GM12878 (cell line): ENCODE measurements around the gene CTNNA2. TPM values are rescaled to one million over a fixed set of nuclear protein-coding genes. Genes with fewer than 3 reads are reported as not detected.

Experiments used
- ATAC-seq: fragments of 200-7000 bp; cut with Tn5 transposase; 3 replicates; pipeline ENCODE4 v1.9.1; 2020; ENCODE audit warnings: mild to moderate bottlenecking, moderate library complexity
- BruUV-seq: library from RNA; stranded (reverse); fragments of 400-500 nt; replicated peaks from 2 replicates; lab custom pipeline; 2021; lab: Mats Ljungman, UMichigan
- CTCF ChIA-PET: fragments of 300-600 bp; sonication (Branson Sonifier 250); formaldehyde crosslinking; extraction: SDS; loops from one replicate; lab custom pipeline; 2021; ENCODE audit warnings: inconsistent platforms; lab: Yijun Ruan, JAX
- POLR2A ChIA-PET: fragments of 350-600 bp; formaldehyde crosslinking; extraction: SDS; loops from one replicate; lab custom pipeline; 2021; ENCODE audit warnings: inconsistent platforms; lab: Charles Lee
- RAD21 ChIA-PET: fragments of 300-600 bp; sonication (Branson Sonifier 250); formaldehyde crosslinking; loops from one replicate; lab custom pipeline; 2023; ENCODE audit warnings: antibody characterized with exemption; ENCODE audit not compliant: unreplicated experiment; lab: Charles Lee
- SMC1A ChIA-PET: fragments of 300-600 bp; sonication (Branson Sonifier 250); formaldehyde crosslinking; loops from one replicate; lab custom pipeline; 2023; ENCODE audit not compliant: unreplicated experiment, uncharacterized antibody; lab: Charles Lee
- DNase-seq: peaks from one replicate; pipeline ENCODE4 v3.0.0-alpha.2; 2011; ENCODE audit warnings: low read depth, low spot score
- FAIRE-seq: peaks from 3 replicates; lab custom pipeline; 2011; peaks lifted over from hg19 to GRCh38; lab: Jason Lieb, UNC
- H2AFZ ChIP-seq: 2 replicates; pipeline ENCODE4 v1.6.0; 2011; ENCODE audit warnings: low read depth, low read length, control low read depth; ENCODE audit not compliant: control insufficient read depth
- H3K27ac ChIP-seq: 2 replicates; pipeline ENCODE4 v1.5.1; 2011; ENCODE audit warnings: control low read depth; ENCODE audit not compliant: control insufficient read depth, insufficient read depth
- H3K27me3 ChIP-seq, 2 experiments: replicated peaks in 1 of 2; 2 replicates each; pipeline versions ENCODE4 v1.6.0 to v1.6.1; 2011; ENCODE audit warnings: low read length in 1 of 2; ENCODE audit not compliant: control insufficient read depth in 2 of 2, insufficient read depth in 2 of 2
- H3K36me3 ChIP-seq, 2 experiments: 2 replicates each; pipeline ENCODE4 v1.5.1; 2011; ENCODE audit warnings: low read length in 1 of 2; ENCODE audit not compliant: control insufficient read depth in 2 of 2, insufficient read depth in 2 of 2
- H3K4me1 ChIP-seq: 2 replicates; pipeline ENCODE4 v1.6.1; 2011; ENCODE audit warnings: mild to moderate bottlenecking, low read length, moderate library complexity, mixed read lengths; ENCODE audit not compliant: control insufficient read depth, insufficient read depth
- H3K4me2 ChIP-seq: 2 replicates; pipeline ENCODE4 v1.6.0; 2011; ENCODE audit warnings: control low read depth; ENCODE audit not compliant: control insufficient read depth, insufficient read depth
- H3K4me3 ChIP-seq: fragments of 200-600 bp; sonication (generic); 2 replicates; pipeline ENCODE4 v1.5.1; 2016
- H3K79me2 ChIP-seq: 2 replicates; pipeline ENCODE4 v1.6.0; 2011; ENCODE audit warnings: low read length; ENCODE audit not compliant: control insufficient read depth, insufficient read depth
- H3K9ac ChIP-seq: 2 replicates; pipeline ENCODE4 v1.8.0; 2011; ENCODE audit warnings: low read length, control low read depth, mixed read lengths; ENCODE audit not compliant: control insufficient read depth, insufficient read depth
- H3K9me3 ChIP-seq: replicated peaks from 3 replicates; pipeline ENCODE4 v1.5.1; 2011; ENCODE audit warnings: mild to moderate bottlenecking, low read length; ENCODE audit not compliant: control insufficient read depth, insufficient read depth
- H4K20me1 ChIP-seq: 2 replicates; pipeline ENCODE4 v1.6.0; 2011; ENCODE audit not compliant: control insufficient read depth, insufficient read depth
- EGR1 ChIP-seq, 2 experiments: IDR thresholded peaks; 1 replicate in 1 of 2; 2 replicates in 1 of 2; pipeline ENCODE4 v1.6.1; 2011 to 2012; ENCODE audit warnings: low read depth in 2 of 2, low read length in 2 of 2, borderline replicate concordance in 1 of 2, mild to moderate bottlenecking in 1 of 2, moderate library complexity in 1 of 2
- GABPA ChIP-seq: IDR thresholded peaks from 2 replicates; pipeline ENCODE4 v1.6.1; 2014; ENCODE audit warnings: antibody characterized with exemption, low read depth, mild to moderate bottlenecking, inconsistent platforms
- HDGF ChIP-seq: fragments of 450-650 bp; IDR thresholded peaks from 2 replicates; pipeline ENCODE4 v1.6.1; 2016; ENCODE audit warnings: antibody characterized with exemption
- IRF3 ChIP-seq: fragments of 450-650 bp; IDR thresholded peaks from 2 replicates; pipeline ENCODE4 v1.6.1; 2014; ENCODE audit warnings: mild to moderate bottlenecking
- IRF4 ChIP-seq: IDR thresholded peaks from 2 replicates; pipeline ENCODE4 v1.6.1; 2011; ENCODE audit warnings: low read depth, low read length
- MTA2 ChIP-seq: fragments of 450-650 bp; IDR thresholded peaks from 2 replicates; pipeline ENCODE4 v1.6.1; 2016; ENCODE audit warnings: low read depth, mild to moderate bottlenecking, moderate library complexity
- NFIC ChIP-seq: IDR thresholded peaks from 2 replicates; pipeline ENCODE4 v1.6.1; 2012; ENCODE audit warnings: low read depth, mild to moderate bottlenecking, inconsistent platforms, low read length, moderate library complexity
- NKRF ChIP-seq: fragments of 450-650 bp; conservative IDR thresholded peaks from 2 replicates; pipeline ENCODE4 v1.6.1; 2017; ENCODE audit warnings: mild to moderate bottlenecking, moderate library complexity
- PAX5 ChIP-seq: IDR thresholded peaks from 2 replicates; pipeline ENCODE4 v1.6.1; 2011; ENCODE audit warnings: low read depth, low read length, borderline replicate concordance
- POU2F2 ChIP-seq: IDR thresholded peaks from 3 replicates; pipeline ENCODE4 v1.6.1; 2011; ENCODE audit warnings: low read depth, mild to moderate bottlenecking, low read length, borderline replicate concordance
- TCF7 ChIP-seq: IDR thresholded peaks from 2 replicates; pipeline ENCODE4 v1.6.1; 2014; ENCODE audit warnings: antibody characterized with exemption, borderline replicate concordance
- WGBS: methylation state at CpG from one replicate; pipeline ENCODE4 v1.1.6; 2016; ENCODE audit warnings: low lambda C conversion rate; ENCODE audit not compliant: insufficient replicate concordance, insufficient coverage; ENCODE audit errors: missing lambda C conversion rate; 5-methylcytosine and 5-hydroxymethylcytosine counted together
- in situ Hi-C: fragments of 300-500 bp; cut with MboI; formaldehyde crosslinking; loops from 9 replicates; pipeline ENCODE4 v1.14.3; 2018; ENCODE audit warnings: mixed read lengths
- intact Hi-C: fragments of 100-400 bp; cut with micrococcal nuclease; formaldehyde crosslinking; loops from one replicate; pipeline ENCODE4 v1.14.2; 2022; ENCODE audit not compliant: unreplicated experiment
- polyA plus RNA-seq, 11 experiments: library from polyadenylated mRNA; depleted of rRNA in 4 of 11; unstranded in 6 of 11; stranded (reverse) in 5 of 11; fragments of >200 nt; fragmentation: Nextera tagmentation in 4 of 11; fragmentation: Illumina TruSeq in 1 of 11; extraction: Ambion mirVana in 4 of 11; extraction: Trizol in 1 of 11; gene quantifications; 1 replicate in 1 of 11; 2 replicates in 10 of 11; pipeline versions ENCODE4 v1.2.1 to v1.2.3, GENCODE V29; 2011 to 2016; ENCODE audit warnings: inconsistent platforms in 2 of 11, missing spikeins in 2 of 11, low read depth in 1 of 11
- total RNA-seq, 4 experiments: library from RNA; depleted of rRNA in 3 of 4; stranded (reverse); fragments of >200 nt in 3 of 4; fragmentation: Illumina TruSeq in 1 of 4; extraction: Trizol in 1 of 4; gene quantifications; 2 replicates each; pipeline versions ENCODE4 v1.2.1 to v1.2.3, GENCODE V29; 2013 to 2021

Gene CTNNA2
- total and polyA plus RNA-seq, 10 of the 15 experiments (the other 5 are each of a cell fraction or from before 2014, with no cell fraction given), result 2.4 to 36.2 (median 6.6) TPM

- TF ChIP-seq NKRF, result no peak
- TF ChIP-seq GABPA, result no peak
Measured at GRCh38 chr2:80035749-80036285, 523.0 kb downstream of the CTNNA2 start (continued).

GRCh38 chr2:80037310-80037709, 524.5 kb downstream of the CTNNA2 start:
- DNase-seq (no peak), FAIRE-seq (no peak)
- no TSS peak for BruUV-seq

More at GRCh38 chr2:80037310-80037709, 524.5 kb downstream of the CTNNA2 start:
- ChIA-PET SMC1A (no interaction called here), CTCF (interaction anchor here (1.2 kb wide), 1 partner anchor 15 kb away, joined by 3 read pairs; no protein-coding TSS in a partner anchor), RAD21 (no interaction called here), POLR2A (no interaction called here)
- no peaks in the 10 kb centered on the region for H3K9me3 ChIP-seq
- no peak overlapping the region for H2AFZ ChIP-seq
- in situ Hi-C loops (no loop called here), intact Hi-C loops (no loop called here)
- H3K9ac ChIP-seq, result no peak overlapping the region
- H3K4me3 ChIP-seq, result no peak overlapping the region
- 9% methylated on average over 4 of the region's 4 CpGs for WGBS
- H3K4me1 ChIP-seq, result no peaks in the 10 kb centered on the region
- H3K36me3 ChIP-seq, result no peaks in the 10 kb centered on the region
- no peak overlapping the region for H3K27ac ChIP-seq
- no peak for TF ChIP-seq EGR1 (IDR thresholded peaks at IDR 0.05; ENCODE audit: borderline replicate concordance in 1 of 2, low read depth in 2 of 2, low read length in 2 of 2)
- no peak for TF ChIP-seq TCF7
- no peak for TF ChIP-seq HDGF
- no peak for TF ChIP-seq MTA2
- no peak for TF ChIP-seq NFIC
- TF ChIP-seq POU2F2, result no peak
- TF ChIP-seq IRF4, result no peak
- TF ChIP-seq PAX5, result no peak
- TF ChIP-seq IRF3, result no peak
- no peaks in the 10 kb centered on the region for H3K79me2 ChIP-seq
- no peak overlapping the region for H3K4me2 ChIP-seq
- no peak for ATAC-seq
- H4K20me1 ChIP-seq, result no peaks in the 10 kb centered on the region
- no peaks in the 10 kb centered on the region; a peak in 1 of 4 replicates for H3K27me3 ChIP-seq
